Tongue (tissue), 2 donors: ENCODE results near the gene ORMDL1. TPM values are rescaled to one million over a fixed set of nuclear protein-coding genes. Genes with fewer than 3 reads are reported as not detected.
"Not testable (repeated sequence)": the region's sequence is repeated elsewhere in the genome, so short reads cannot be mapped to it uniquely, and the experiment has no call there.

Experiments used
- DNase-seq: peaks from one replicate; pipeline ENCODE4 v3.0.0-alpha.2; 2015
- total RNA-seq: library from RNA; depleted of rRNA; stranded (reverse); fragments of >200 nt; gene quantifications from one replicate; pipeline ENCODE4 v1.2.3, GENCODE V29; 2014

Gene ORMDL1
- total RNA-seq, 1 donor from 2014 or later, result 64.8 TPM

- no peak for DNase-seq
These were observed 13.4 kb downstream of the ORMDL1 start for GRCh38 chr2:189770590-189771322.

DNA sequence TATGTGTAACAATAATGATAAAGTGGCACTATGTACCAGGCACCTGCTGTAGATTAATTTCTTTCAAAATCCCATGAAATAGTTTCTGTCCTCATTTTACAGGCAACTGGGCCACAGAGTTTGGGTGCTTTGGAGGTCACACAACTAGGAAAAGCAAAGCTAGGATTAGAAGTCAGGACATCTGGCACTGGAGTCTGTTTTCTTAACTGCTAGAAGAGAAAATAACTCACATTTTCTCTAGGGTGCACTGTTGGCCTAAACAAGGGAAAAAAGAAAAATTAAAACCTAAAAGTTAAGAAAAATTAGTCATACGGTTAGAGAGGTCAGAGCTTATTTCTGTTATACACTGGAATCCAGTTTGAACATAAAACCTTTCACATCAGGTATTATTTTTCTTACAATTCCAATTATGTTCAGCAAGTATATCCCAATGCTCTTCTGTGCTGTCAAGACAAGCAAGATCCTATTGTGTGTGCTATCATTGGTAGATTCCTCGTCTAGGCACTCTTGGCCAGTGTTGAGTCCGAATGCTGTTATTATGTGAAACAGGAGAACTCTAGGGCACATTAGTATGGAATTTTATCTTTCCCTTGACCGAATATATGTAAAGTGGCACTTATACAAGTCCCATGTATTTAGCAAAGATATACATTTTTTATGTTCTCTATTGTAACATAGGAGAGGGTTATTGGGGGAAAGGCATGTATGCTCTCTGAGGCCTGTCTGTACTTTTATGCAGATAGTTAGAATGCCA, 20.1 kb downstream of the ORMDL1 start:
- peak; percentile 11 for DNase-seq

GRCh38 chr2:189762551-189763298, 21.4 kb downstream of the ORMDL1 start, which contains the start of gene OSGEPL1:
OSGEPL1 (minus strand) TSS chr2:189762792; CDS start chr2:189761640, 1,152 bp downstream.
- peak; percentile 97 for DNase-seq

- no peak for DNase-seq
These were observed 21.9 kb downstream of the ORMDL1 start for GRCh38 chr2:189762229-189762550.

DNA sequence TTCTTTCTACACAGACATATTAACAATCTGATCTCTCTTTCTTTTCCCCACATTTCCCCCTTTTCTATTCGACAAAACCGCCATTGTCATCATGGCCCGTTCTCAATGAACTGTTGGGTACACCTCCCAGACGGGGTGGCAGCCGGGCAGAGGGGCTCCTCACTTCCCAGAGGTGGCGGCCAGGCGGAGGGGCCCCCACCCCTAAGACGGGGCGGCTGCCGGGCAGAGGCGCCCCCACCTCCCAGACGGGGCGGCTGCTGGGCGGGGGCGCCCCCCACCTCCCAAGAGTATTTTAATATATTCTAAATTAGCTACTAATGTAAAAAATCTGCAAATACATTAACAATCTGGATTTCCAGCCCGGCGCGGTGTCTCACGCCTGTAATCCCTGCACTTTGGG, 24.0 kb downstream of the ORMDL1 start:
- DNase-seq, result not testable (repeated sequence)

DNA sequence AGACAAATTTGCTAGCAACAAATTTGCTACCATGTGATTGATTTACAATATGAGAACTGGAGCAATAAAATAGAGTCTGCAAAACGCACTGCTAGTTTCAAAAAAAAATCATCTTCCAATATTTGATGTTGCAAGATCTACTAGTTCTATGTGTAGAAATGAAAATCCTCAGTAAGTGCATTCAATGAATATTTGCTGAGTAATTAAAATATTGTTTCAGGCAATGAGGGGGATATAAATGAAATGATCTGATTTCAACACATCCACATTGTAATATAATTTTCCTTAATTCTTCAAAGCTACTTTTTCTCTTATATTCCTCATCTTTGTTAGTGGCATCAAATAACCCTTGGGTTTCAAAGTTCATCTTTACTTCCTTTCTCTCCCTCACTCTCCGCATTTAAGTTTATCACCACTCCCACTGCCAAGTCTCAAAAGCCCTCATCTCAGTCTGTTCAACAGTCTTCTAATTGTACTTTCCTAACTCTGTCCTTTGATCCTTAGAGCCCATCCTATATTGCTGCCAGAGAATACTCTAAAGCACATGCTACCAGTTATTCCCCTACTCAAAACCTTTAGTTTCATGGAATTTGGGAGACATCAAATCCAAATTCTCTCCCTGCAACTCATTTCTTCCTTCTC, 27.7 kb downstream of the ORMDL1 start:
- no peak for DNase-seq

DNA sequence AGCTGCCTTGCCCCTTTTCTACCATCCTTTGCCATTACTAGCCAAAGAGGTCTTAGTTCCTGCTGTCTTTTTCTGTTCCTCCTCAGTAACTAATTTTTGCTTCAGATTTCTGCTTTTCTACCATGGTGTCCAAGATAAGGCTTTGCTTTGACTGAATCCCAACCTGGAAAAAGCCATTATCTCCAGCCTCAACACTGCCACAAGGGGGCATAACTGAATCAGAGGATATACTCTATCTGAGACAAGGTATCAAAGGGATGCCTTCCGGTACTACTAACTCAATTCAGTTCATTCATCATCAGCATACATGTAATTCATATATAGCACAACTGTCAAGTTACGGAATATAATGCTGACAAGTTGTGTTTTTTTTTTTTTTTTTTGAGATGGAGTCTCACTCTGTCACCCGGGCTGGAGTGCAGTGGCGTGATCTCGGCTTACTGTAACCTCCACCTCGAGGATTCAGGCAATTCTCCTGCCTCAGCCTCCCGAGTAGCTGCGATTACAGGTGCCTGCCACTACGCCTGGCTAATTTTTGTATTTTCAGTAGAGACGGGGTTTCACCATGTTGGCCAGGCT, 33.0 kb downstream of the ORMDL1 start:
- peak; percentile 31 for DNase-seq

DNA sequence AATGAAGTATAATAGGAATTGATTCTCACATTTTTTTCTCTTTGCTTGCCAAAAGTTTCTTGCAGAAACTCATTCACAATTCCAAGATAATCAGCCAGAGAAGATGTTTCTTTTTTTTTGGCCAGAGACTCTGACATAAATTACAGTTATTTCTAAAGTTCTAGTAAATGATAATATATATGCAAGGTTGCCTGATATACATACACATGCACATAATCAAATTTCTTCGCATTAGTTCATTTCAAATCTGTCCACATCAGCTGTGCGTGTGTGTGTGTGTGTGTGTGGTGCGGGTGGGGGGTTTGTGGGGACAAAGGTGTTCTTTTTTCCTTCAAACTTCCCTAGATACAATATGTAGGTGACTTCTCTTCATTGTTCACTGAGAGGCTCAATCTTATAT, 54.7 kb downstream of the ORMDL1 start:
- no peak for DNase-seq

- no peak for DNase-seq
These were observed 57.3 kb downstream of the ORMDL1 start for GRCh38 chr2:189726849-189727248.

DNA sequence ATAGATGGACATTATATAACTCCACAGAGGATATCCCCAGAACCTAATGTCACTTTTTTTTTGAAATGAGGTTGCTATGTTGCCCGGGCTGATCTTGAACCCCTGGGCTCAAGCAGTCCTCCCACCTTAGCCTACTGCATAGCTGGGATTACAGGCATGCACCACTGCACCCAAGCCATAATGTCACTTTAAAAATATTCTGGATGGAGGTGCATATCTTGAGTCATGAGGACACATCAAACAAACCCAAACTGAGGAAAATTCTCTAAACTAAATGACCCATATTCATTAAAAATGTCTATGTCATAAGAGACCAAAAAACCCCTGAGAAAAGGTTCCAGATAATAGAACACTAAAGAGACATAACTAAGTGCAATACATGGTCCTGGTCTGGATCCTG, 57.9 kb downstream of the ORMDL1 start:
- no peak for DNase-seq

GRCh38 chr2:189723192-189723591, 60.9 kb downstream of the ORMDL1 start:
- DNase-seq, result no peak

Other genes with a start within 250 kb of the ORMDL1 start
- gene SLC40A1, start 203.6 kb downstream of the ORMDL1 start, total RNA-seq, result 74.2 TPM
- gene ASNSD1, start 122.9 kb downstream of the ORMDL1 start, total RNA-seq, result 67.1 TPM
- 25.7 TPM for gene ANKAR, start 109.7 kb downstream of the ORMDL1 start, total RNA-seq
- 18.0 TPM for gene OSGEPL1, start 21.5 kb downstream of the ORMDL1 start, total RNA-seq
- 31.3 TPM for gene PMS1, start 111 bp upstream of the ORMDL1 start, total RNA-seq